DND-41 (cell line): ENCODE results near the gene TUBA1C.

ENCODE experiments used
- ATAC-seq: fragments of 200-7000 bp; cut with Tn5 transposase; 3 replicates; pipeline ENCODE4 v1.9.1; 2021; ENCODE audit warnings: low read depth; ENCODE audit not compliant: insufficient read depth
- DNase-seq: peaks from one replicate; pipeline ENCODE4 v3.0.0-alpha.2; 2020
- H2AFZ ChIP-seq: 2 replicates; pipeline ENCODE4 v1.6.0; 2012; ENCODE audit warnings: low read depth, low read length
- H3K27ac ChIP-seq: 2 replicates; pipeline ENCODE4 v1.5.1; 2012; ENCODE audit warnings: low read length, inconsistent platforms
- H3K27me3 ChIP-seq: fragments of 200-600 bp; sonication (generic); 2 replicates; pipeline ENCODE4 v1.6.0; 2012; ENCODE audit warnings: low read length, mild to moderate bottlenecking, inconsistent platforms; ENCODE audit not compliant: insufficient read depth, poor library complexity
- H3K36me3 ChIP-seq: 2 replicates; pipeline ENCODE4 v1.5.1; 2012; ENCODE audit warnings: low read length, inconsistent platforms; ENCODE audit not compliant: insufficient read depth
- H3K4me1 ChIP-seq: 2 replicates; pipeline ENCODE4 v1.5.1; 2012; ENCODE audit warnings: mild to moderate bottlenecking, low read length; ENCODE audit not compliant: insufficient read depth
- H3K4me2 ChIP-seq: 2 replicates; pipeline ENCODE4 v1.6.0; 2012; ENCODE audit warnings: mild to moderate bottlenecking, moderate library complexity, low read length, inconsistent platforms; ENCODE audit not compliant: insufficient read depth
- H3K4me3 ChIP-seq, 2 experiments: fragments of 200-600 bp in 1 of 2; shearing (Covaris generic) in 1 of 2; 2 replicates each; pipeline ENCODE4 v1.5.1; 2012 to 2016; ENCODE audit warnings: inconsistent platforms in 2 of 2, low read length in 2 of 2, mild to moderate bottlenecking in 2 of 2, low read depth in 1 of 2, moderate library complexity in 1 of 2
- H3K79me2 ChIP-seq: 2 replicates; pipeline ENCODE4 v1.6.0; 2012; ENCODE audit warnings: low read length, inconsistent platforms; ENCODE audit not compliant: insufficient read depth
- H3K9ac ChIP-seq: 2 replicates; pipeline ENCODE4 v1.6.0; 2012; ENCODE audit warnings: low read depth, mild to moderate bottlenecking, inconsistent platforms, low read length, moderate library complexity
- H3K9me3 ChIP-seq: 2 replicates; pipeline ENCODE4 v1.5.1; 2012; ENCODE audit warnings: low read length, moderate library complexity, mild to moderate bottlenecking, inconsistent platforms; ENCODE audit not compliant: insufficient read depth, severe bottlenecking
- H4K20me1 ChIP-seq: 2 replicates; pipeline ENCODE4 v1.6.0; 2012; ENCODE audit warnings: low read length; ENCODE audit not compliant: insufficient read depth
- CTCF ChIP-seq: IDR thresholded peaks from 2 replicates; pipeline ENCODE4 v1.5.1; 2012; ENCODE audit warnings: borderline replicate concordance, low read length, moderate library complexity, mild to moderate bottlenecking; ENCODE audit not compliant: poor library complexity, severe bottlenecking; ENCODE audit errors: extremely low read depth
- EZH2 ChIP-seq: IDR thresholded peaks from 3 replicates; pipeline ENCODE4 v1.6.1; 2012; ENCODE audit warnings: borderline replicate concordance, low read depth, mild to moderate bottlenecking, moderate library complexity, low read length, inconsistent platforms; ENCODE audit not compliant: severe bottlenecking

TUBA1C gene

GRCh38 chr12:49231878-49232655, 32.8 kb upstream of the TUBA1C start:
- no peak for DNase-seq
- no peak overlapping the region for H3K4me3 ChIP-seq
- no peaks in the 10 kb centered on the region for H3K9me3 ChIP-seq
- no peak for TF ChIP-seq EZH2
- TF ChIP-seq CTCF = no peak
- no peaks in the 10 kb centered on the region for H3K27me3 ChIP-seq
- H3K4me1 ChIP-seq = peaks cover 17% of the 10 kb centered on the region
- H2AFZ ChIP-seq = no peak overlapping the region
- H4K20me1 ChIP-seq = no peaks in the 10 kb centered on the region
- no peak overlapping the region for H3K4me2 ChIP-seq
- no peak overlapping the region for H3K9ac ChIP-seq
- H3K27ac ChIP-seq = no peak overlapping the region
- no peaks in the 10 kb centered on the region for H3K36me3 ChIP-seq
- H3K79me2 ChIP-seq = no peaks in the 10 kb centered on the region
- no peak for ATAC-seq

GRCh38 chr12:49232940-49233841, 31.7 kb upstream of the TUBA1C start:
- peak overlapping the region; percentile 100 for H2AFZ ChIP-seq
- H3K79me2 ChIP-seq = no peaks in the 10 kb centered on the region
- no peaks in the 10 kb centered on the region for H3K9me3 ChIP-seq
- H3K4me3 ChIP-seq = no peak overlapping the region
- H3K27ac ChIP-seq = no peak overlapping the region
- H3K4me1 ChIP-seq = peaks cover 17% of the 10 kb centered on the region
- H3K4me2 ChIP-seq = no peak overlapping the region; the same call in 1 of the 2 replicates
- DNase-seq (no peak), ATAC-seq (no peak)
- no peaks in the 10 kb centered on the region for H3K27me3 ChIP-seq
- H3K36me3 ChIP-seq = no peaks in the 10 kb centered on the region
- H4K20me1 ChIP-seq = no peaks in the 10 kb centered on the region
- H3K9ac ChIP-seq = peak overlapping the region; percentile 77; the same call in 1 of the 2 replicates
- TF ChIP-seq CTCF = no peak
- no peak for TF ChIP-seq EZH2

GRCh38 chr12:49233842-49234526, 30.9 kb upstream of the TUBA1C start:
- Histone ChIP-seq H2AFZ (peak overlapping the region; percentile 100), H3K9me3 (no peaks in the 10 kb centered on the region), H3K79me2 (no peaks in the 10 kb centered on the region), H3K4me1 (peaks cover 17% of the 10 kb centered on the region), H3K27ac (peak overlapping the region; percentile 88), H3K27me3 (no peaks in the 10 kb centered on the region), H4K20me1 (no peaks in the 10 kb centered on the region), H3K4me2 (peak overlapping the region; percentile 73), H3K36me3 (no peaks in the 10 kb centered on the region), H3K9ac (peak overlapping the region; percentile 77), H3K4me3 (peak overlapping the region in 1 of 2 experiments; percentile 60; a peak in 2 of 4 replicates)
- no peak for ATAC-seq
- DNase-seq = no peak
- TF ChIP-seq CTCF (no peak), EZH2 (no peak)
